NCI-H1930 (cell line): ENCODE measurements around the gene SORT1.

ENCODE experiments used
- DNase-seq, 2 experiments: peaks; one replicate each; lab custom pipeline; 2025; lab: John Stamatoyannopoulos, UW

SORT1 gene

DNA sequence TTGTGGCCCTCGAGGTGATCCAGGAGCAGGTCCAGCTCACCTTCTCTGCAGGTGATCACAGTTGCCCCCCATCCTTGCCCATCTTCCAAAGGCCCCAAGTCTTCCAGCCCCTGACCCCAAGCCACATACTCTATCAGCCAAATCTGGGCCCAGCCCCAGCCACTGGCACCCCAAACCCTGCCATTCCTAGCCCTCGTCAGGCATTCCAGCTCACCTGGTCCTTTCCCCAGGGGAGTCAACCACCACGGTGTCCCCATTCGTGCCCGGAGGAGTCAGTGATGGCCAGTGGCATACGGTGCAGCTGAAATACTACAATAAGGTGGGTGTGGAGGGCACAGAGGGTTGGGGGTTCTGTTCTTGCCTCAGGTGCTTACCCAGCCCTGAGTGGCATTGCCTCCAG is 136.1 kb downstream of the SORT1 start:
- no peak for DNase-seq

DNA sequence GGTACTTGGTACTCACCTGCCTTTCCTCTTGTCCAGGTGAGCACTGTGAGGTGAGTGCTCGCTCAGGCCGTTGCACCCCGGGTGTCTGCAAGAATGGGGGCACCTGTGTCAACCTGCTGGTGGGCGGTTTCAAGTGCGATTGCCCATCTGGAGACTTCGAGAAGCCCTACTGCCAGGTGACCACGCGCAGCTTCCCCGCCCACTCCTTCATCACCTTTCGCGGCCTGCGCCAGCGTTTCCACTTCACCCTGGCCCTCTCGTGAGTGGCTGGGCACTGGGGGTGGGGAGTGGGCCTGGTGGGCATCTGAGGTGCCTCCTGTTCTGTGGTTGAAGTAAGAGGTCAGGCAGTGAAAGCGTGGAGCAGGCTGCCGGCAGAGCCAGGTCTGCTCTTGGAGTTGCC is 136.7 kb downstream of the SORT1 start:
- DNase-seq = no peak

DNA sequence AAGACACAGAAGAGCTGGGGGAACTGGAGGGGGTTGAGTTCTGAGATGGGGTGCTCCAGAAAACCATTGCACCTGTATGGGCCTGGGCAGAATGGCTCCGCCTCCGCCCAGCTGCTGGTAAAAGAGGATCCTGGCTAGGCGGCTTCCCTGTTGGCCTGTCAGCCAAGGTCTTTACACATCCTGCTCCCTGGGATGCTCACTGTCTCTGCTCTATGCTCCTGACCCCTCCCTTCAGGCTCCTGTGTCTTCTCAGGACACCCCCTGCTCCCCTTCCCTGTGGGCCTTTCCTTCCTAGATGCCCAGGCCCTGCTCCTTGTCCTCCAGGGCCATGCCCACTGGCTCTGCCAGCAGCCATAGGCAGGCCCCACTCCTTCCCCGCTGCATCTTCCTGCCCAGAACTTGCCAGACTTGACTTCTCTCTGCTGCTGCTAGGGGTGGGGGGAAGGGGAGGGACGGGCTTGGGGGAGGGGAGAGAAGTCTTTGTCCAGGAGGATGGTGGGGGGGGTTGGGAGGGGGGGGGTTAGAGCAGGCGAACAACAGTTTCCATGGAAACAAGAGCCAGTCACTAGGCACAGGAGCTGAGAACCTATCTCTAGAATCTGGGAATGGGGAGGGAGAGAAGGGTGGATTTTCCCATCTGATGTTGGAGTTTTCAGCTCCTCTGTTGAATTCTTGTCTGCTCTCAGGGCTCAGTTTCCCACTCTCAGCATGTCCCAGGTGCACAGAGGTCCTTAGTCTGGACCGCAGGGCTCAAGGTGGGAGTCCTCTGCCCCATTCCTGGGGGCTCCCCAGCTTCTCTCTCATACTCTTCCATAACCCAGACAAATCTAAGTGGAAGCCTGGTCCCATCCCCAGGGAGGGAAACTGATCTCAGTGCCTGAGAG is 137.8 kb downstream of the SORT1 start:
- no peak for DNase-seq
